ENCODE results near the gene ZNF524. TPM values are rescaled to one million over a fixed set of nuclear protein-coding genes. Genes with fewer than 3 reads are reported as not detected.
A peak's percentile ranks its signal among the peaks of the same experiment; 100 is the strongest.

The ZNF524 gene
- total and polyA plus RNA-seq, 9 of the 15 experiments (the other 6 are each of a cell fraction or from before 2014, with no cell fraction given): 0.08 to 15.6 (median 2.9) TPM

GRCh38 chr19:55648585-55649267 lies 48.6 kb downstream of the ZNF524 start (continued):
- no peak for TF ChIP-seq CREB1 (IDR thresholded peaks at IDR 0.05)
- no peak for TF ChIP-seq CREB1 (CRISPR knock-in tag; IDR thresholded peaks at IDR 0.05)
- TF ChIP-seq IRF2 (CRISPR knock-in tag; IDR thresholded peaks at IDR 0.05): 0 out of 2 replicates have a peak, but pooled peaks have one; percentile 39
- TF ChIP-seq ZNF280B (CRISPR knock-in tag; IDR thresholded peaks at IDR 0.05): no peak
- TF ChIP-seq NFYB (IDR thresholded peaks at IDR 0.05; ENCODE audit: extremely low read depth, insufficient read length): no peak
- TF ChIP-seq JUND (IDR thresholded peaks at IDR 0.05; ENCODE audit: borderline replicate concordance, low read depth, low read length): no peak
- no peak for TF ChIP-seq JUND (tag; IDR thresholded peaks at IDR 0.05; ENCODE audit: borderline replicate concordance, low read depth, low read length)
- no peak for TF ChIP-seq HCFC1 (IDR thresholded peaks at IDR 0.05; ENCODE audit: low read depth, low read length)
- TF ChIP-seq, protein P1, sequence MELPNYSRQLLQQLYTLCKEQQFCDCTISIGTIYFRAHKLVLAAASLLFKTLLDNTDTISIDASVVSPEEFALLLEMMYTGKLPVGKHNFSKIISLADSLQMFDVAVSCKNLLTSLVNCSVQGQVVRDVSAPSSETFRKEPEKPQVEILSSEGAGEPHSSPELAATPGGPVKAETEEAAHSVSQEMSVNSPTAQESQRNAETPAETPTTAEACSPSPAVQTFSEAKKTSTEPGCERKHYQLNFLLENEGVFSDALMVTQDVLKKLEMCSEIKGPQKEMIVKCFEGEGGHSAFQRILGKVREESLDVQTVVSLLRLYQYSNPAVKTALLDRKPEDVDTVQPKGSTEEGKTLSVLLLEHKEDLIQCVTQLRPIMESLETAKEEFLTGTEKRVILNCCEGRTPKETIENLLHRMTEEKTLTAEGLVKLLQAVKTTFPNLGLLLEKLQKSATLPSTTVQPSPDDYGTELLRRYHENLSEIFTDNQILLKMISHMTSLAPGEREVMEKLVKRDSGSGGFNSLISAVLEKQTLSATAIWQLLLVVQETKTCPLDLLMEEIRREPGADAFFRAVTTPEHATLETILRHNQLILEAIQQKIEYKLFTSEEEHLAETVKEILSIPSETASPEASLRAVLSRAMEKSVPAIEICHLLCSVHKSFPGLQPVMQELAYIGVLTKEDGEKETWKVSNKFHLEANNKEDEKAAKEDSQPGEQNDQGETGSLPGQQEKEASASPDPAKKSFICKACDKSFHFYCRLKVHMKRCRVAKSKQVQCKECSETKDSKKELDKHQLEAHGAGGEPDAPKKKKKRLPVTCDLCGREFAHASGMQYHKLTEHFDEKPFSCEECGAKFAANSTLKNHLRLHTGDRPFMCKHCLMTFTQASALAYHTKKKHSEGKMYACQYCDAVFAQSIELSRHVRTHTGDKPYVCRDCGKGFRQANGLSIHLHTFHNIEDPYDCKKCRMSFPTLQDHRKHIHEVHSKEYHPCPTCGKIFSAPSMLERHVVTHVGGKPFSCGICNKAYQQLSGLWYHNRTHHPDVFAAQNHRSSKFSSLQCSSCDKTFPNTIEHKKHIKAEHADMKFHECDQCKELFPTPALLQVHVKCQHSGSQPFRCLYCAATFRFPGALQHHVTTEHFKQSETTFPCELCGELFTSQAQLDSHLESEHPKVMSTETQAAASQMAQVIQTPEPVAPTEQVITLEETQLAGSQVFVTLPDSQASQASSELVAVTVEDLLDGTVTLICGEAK (IDR thresholded peaks at IDR 0.05): 0 out of 2 replicates have a peak, but pooled peaks have one; percentile 36
- TF ChIP-seq, protein P1 (CRISPR knock-in tag; IDR thresholded peaks at IDR 0.05): no peak
- TF ChIP-seq ILF3 (IDR thresholded peaks at IDR 0.05; ENCODE audit: borderline replicate concordance): no peak
- TF ChIP-seq PBX2 (CRISPR knock-in tag; IDR thresholded peaks at IDR 0.05; ENCODE audit: low read depth): no peak
- TF ChIP-seq PBX2 (tag; conservative IDR thresholded peaks at IDR 0.05; ENCODE audit: low read depth): no peak
- no peak for TF ChIP-seq ZKSCAN3 (CRISPR knock-in tag; IDR thresholded peaks at IDR 0.05)
- no peak for TF ChIP-seq TSC22D4 (tag; IDR thresholded peaks at IDR 0.05)
